Gastrocnemius medialis (tissue), 4 donors: ENCODE data around the gene UBASH3B.

Experiments
- CTCF ChIP-seq, 5 experiments: fragments of 450-650 bp in 3 of 5; fragments of 200-600 bp in 2 of 5; sonication (generic) in 2 of 5; IDR thresholded peaks in 4 of 5; conservative IDR thresholded peaks in 1 of 5; 1 replicate in 4 of 5; 2 replicates in 1 of 5; pipeline ENCODE4 v1.5.1; 2016 to 2019; ENCODE audit warnings: antibody characterized with exemption in 5 of 5, mild to moderate bottlenecking in 3 of 5, moderate library complexity in 3 of 5
- POLR2A ChIP-seq, 2 donors: fragments of 450-650 bp; IDR thresholded peaks; one replicate each; pipeline ENCODE4 v1.6.1; 2017; ENCODE audit warnings: antibody characterized with exemption in 2 of 2, mild to moderate bottlenecking in 2 of 2, moderate library complexity in 2 of 2

- no peak for TF ChIP-seq CTCF (IDR thresholded peaks at IDR 0.05 in 4 of 5, conservative IDR thresholded peaks at IDR 0.05 in 1 of 5)
- TF ChIP-seq POLR2A (IDR thresholded peaks at IDR 0.05), result no peak
Measured at GRCh38 chr11:122642472-122642922, 13.0 kb upstream of the UBASH3B start.
